HuH-7 (cell line): ENCODE results near the gene PPP2R3B.

Source experiments
- DNase-seq: peaks from one replicate; pipeline ENCODE4 v3.0.0; 2011; ENCODE audit warnings: low spot score

The PPP2R3B gene

DNA sequence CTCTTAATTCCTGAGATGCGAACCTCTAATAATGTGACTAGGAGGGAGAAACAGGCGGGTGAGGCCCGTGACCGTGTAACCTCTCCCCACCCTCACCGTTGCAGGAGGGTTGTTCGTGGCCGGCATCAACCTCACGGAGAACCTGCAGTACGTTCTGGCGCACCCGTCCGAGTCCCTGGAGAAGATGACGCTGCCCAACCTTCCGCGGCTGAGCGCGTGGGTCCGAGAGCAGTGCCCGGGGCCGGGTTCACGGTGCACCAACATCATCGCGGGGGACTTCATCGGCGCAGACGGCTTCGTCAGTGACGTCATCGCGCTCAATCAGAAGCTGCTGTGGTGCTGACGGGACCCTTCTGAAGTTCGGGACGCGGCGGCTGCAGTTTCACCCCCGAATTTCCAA is 87.7 kb downstream of the PPP2R3B start:
- DNase-seq = no peak

DNA sequence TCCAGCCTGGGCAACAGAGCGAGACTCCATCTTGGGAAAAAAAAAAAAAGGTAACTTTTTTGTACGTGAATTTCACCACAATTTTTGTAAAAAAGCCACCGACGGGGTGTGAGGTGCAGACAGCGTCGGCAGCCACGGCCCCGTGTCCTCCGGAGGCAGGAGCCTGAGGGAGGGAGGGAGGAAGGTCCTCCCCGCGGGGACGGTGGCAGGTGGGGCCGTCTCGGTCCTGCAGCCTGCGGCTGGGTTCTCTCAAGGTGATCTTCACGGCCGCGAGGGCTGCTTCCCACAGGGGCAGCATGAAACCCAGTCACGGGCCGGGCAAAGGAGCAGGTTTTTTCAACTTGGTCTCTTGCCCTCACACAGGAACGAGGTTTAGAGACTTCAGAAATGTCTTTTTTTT is 91.6 kb downstream of the PPP2R3B start:
- no peak for DNase-seq

DNA sequence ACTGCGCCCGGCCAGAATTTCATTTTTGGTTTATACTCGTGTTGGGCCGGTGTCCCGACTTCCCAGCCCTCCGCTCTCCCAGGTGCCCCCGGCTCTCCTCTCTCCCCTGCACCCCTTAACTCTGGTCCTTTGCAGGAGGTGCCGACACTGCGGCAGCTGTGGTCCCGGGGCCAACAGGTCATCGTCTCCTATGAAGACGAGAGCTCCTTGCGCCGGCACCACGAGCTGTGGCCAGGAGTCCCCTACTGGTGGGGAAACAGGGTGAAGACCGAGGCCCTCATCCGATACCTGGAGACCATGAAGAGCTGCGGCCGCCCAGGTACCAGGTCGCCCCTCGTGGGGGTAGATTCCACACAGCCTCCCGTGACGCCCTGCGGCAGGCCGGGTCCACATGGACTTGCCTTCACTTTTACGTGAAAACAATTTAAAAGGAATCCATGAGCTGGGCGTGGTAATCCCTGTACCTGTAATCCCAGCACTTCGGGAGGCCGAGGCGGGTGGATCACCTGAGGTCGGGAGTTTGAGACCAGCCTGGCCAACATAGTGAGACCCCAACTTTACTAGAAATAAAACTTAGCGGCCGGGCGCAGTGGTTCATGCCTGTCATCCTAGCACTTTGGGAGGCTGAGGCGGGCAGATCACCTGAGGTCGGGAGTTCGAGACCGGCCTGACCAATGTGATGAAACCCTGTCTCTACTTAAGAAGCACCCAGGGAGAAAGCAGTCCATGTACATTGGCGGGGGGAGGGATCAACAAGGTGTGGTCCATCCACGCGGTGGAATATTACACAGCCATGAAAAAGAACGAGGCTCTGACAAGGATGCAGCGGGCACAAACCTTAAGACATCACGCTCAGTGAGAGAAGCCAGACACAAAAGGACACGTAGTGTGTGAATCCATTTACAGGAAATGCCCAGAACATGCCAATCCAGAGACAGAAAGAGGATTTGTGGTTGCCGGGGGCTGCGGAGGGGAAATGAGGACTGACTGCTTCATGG is 93.5 kb downstream of the PPP2R3B start:
- DNase-seq = no peak

DNA sequence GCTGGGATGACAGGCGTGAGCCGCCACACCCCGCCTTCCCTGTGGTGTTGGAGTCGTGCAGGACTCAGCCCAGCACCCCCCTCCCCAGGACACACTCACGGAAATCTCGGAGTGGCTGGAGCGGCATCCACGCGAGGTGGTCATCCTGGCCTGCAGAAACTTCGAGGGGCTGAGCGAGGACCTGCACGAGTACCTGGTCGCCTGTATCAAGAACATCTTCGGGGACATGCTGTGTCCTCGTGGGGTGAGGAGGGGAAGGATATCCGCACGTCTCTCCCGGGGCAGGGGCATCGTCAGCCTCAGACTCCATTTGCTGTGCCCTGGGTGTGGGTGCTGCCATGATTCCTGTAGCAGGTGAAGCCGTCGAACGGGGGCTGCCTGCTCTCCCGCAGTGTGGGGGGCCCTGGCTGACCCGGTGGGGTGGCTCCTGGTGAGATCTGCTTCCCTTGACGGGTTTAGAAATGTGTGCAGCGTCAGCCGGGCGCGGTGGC is 95.3 kb downstream of the PPP2R3B start:
- no peak for DNase-seq

DNA sequence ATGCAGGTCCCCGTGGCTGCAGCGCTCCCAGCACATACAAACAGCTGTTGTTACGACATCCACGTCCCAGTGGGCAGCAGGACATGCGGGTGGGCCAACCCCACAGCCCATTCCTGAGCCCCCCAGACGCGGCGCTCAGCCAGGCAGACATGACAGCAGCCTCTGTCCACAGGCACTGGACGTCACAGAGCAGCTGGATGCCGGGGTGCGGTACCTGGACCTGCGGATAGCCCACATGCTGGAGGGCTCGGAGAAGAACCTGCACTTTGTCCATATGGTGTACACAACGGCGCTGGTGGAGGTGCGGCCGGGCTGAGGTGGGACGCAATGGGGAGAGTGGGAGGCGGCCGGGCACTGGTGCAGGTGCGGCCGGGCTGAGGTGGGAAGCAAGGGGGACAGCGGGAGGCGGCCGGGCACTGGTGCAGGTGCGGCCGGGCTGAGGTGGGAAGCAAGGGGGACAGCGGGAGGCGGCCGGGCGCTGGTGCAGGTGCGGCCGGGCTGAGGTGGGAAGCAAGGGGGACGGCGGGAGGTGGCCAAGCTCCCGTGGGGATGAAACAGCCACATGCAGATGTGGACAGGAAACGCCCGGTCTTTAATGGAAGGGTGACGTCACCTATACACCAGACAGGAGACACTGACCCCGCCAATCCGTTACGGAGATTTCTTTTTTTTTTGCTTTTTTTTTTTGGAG is 96.1 kb downstream of the PPP2R3B start:
- no peak for DNase-seq

DNA sequence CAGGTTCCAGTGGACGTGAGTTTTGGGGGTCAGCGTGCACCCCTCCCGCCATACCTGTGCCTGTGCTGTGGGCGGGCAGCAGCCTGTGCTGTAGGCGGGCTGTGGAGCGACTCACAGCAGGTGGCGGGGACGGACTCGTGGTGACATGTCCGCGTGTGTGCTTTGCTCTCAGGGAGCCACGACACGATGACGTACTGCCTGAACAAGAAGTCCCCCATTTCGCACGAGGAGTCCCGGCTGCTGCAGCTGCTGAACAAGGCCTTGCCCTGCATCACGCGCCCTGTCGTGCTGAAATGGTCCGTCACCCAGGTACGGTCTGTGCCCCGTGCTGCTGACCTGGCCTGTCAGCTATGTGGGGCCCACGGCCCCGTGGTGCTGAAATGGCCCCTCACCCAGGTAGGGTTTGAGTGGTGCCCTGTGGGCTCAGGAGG is 98.1 kb downstream of the PPP2R3B start:
- no peak for DNase-seq

DNA sequence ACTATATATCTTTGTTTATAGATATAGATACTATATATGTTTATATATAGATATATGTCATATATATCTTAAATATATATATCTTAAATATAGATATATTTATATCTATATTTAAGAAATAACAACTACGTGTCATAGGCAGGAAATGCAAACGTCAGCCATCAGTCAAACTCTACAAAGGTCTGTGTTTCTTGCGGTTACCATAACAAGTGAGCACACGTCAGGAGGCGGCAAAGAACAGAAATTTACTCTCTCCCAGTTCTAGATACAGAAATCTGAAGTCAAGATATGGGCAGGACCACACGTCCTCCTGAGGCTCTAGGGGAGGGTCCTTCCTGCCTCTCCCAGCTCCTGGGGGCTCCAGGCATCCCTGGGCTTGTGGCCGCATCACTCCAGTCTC is 99.0 kb downstream of the PPP2R3B start:
- no peak for DNase-seq

DNA sequence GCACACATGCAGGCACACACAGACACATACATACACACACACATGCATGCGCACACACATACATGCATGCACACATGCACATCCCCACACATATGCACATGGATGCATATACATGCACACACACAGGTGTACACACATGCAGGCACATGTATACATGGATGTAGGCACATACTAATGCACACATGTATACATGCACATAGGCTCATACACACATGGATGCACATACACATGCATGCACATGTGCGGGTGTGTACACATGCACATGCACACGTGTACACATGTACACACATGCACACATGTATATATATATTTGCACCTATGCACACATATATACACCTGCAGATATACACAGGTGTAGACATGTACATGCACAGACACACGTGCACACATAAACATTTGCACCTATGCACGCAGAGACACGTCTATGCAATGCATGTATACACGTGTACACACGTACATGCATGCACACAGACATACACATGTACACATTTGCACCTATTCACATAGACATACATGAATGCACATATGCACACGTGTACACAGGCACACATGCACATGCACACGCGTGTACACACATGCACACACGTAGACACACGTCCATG is 101.5 kb downstream of the PPP2R3B start:
- DNase-seq = no peak
